SK-N-SH treated with all-trans-retinoic acid at 6 μM for 48 hours (cell line): ENCODE data around the gene LRRC4.

Experiments used
- ATAC-seq: fragments of 200-7000 bp; cut with Tn5 transposase; 3 replicates; pipeline ENCODE4 v1.9.1; 2020; ENCODE audit warnings: mild to moderate bottlenecking, moderate library complexity
- ARNTL ChIP-seq: fragments of 450-650 bp; formaldehyde crosslinking; IDR thresholded peaks from 2 replicates; pipeline ENCODE4 v1.5.0; 2020; ENCODE audit warnings: low read depth, mild to moderate bottlenecking, moderate library complexity, borderline replicate concordance
- BACH2 ChIP-seq: fragments of 250-450 bp; sonication (Bioruptor Pico); IDR thresholded peaks from 2 replicates; pipeline ENCODE4 v1.9.0; 2021; ENCODE audit warnings: mild to moderate bottlenecking, borderline replicate concordance
- CREB5 ChIP-seq: fragments of 250-450 bp; sonication (Bioruptor Pico); IDR thresholded peaks from 2 replicates; pipeline ENCODE4 v1.5.1; 2020; ENCODE audit warnings: low read depth, mild to moderate bottlenecking, moderate library complexity
- CSDC2 ChIP-seq: fragments of 250-450 bp; sonication (Bioruptor Pico); IDR thresholded peaks from 2 replicates; pipeline ENCODE4 v1.5.0; 2020; ENCODE audit warnings: mild to moderate bottlenecking, moderate library complexity
- CSRNP3 ChIP-seq: fragments of 250-450 bp; sonication (Bioruptor Pico); IDR thresholded peaks from 2 replicates; pipeline ENCODE4 v1.5.1; 2021; ENCODE audit warnings: mild to moderate bottlenecking, moderate library complexity
- ESRRG ChIP-seq: fragments of 250-450 bp; sonication (Bioruptor Pico); IDR thresholded peaks from 2 replicates; pipeline ENCODE4 v1.6.1; 2021; ENCODE audit warnings: mild to moderate bottlenecking
- GLIS3 ChIP-seq: fragments of 250-450 bp; sonication (Bioruptor Pico); IDR thresholded peaks from 2 replicates; pipeline ENCODE4 v1.5.0; 2020; ENCODE audit warnings: mild to moderate bottlenecking, moderate library complexity
- ISL1 ChIP-seq: fragments of 250-450 bp; sonication (Bioruptor Pico); IDR thresholded peaks from 2 replicates; pipeline ENCODE4 v2.1.2; 2022; ENCODE audit warnings: mild to moderate bottlenecking, moderate library complexity
- OSR1 ChIP-seq: fragments of 250-450 bp; sonication (Bioruptor Pico); IDR thresholded peaks from 2 replicates; pipeline ENCODE4 v1.8.0; 2022; ENCODE audit warnings: moderate library complexity, mild to moderate bottlenecking, inconsistent platforms
- PATZ1 ChIP-seq: fragments of 250-450 bp; sonication (Bioruptor Pico); IDR thresholded peaks from 2 replicates; pipeline ENCODE4 v1.8.0; 2020; ENCODE audit warnings: mild to moderate bottlenecking, moderate library complexity, borderline replicate concordance
- POU6F1 ChIP-seq: fragments of 250-450 bp; sonication (Bioruptor Pico); IDR thresholded peaks from 2 replicates; pipeline ENCODE4 v1.8.0; 2021; ENCODE audit warnings: low read depth, mild to moderate bottlenecking, moderate library complexity, borderline replicate concordance
- RARB ChIP-seq: fragments of 250-450 bp; sonication (Bioruptor Pico); IDR thresholded peaks from 2 replicates; pipeline ENCODE4 v1.8.0; 2021; ENCODE audit warnings: mild to moderate bottlenecking, moderate library complexity
- SNAI2 ChIP-seq: fragments of 250-450 bp; sonication (Bioruptor Pico); IDR thresholded peaks from 2 replicates; pipeline ENCODE4 v1.5.0; 2020; ENCODE audit warnings: mild to moderate bottlenecking, moderate library complexity
- TCF4 ChIP-seq: fragments of 250-450 bp; sonication (Bioruptor Pico); IDR thresholded peaks from 2 replicates; pipeline ENCODE4 v1.8.0; 2021; ENCODE audit warnings: mild to moderate bottlenecking, moderate library complexity, borderline replicate concordance
- TOX ChIP-seq: fragments of 250-450 bp; sonication (Bioruptor Pico); IDR thresholded peaks from 2 replicates; pipeline ENCODE4 v1.8.0; 2021; ENCODE audit warnings: mild to moderate bottlenecking, moderate library complexity, borderline replicate concordance
- TSHZ2 ChIP-seq: fragments of 250-450 bp; sonication (Bioruptor Pico); IDR thresholded peaks from 2 replicates; pipeline ENCODE4 v1.5.0; 2020; ENCODE audit warnings: mild to moderate bottlenecking, moderate library complexity
- ZC3H10 ChIP-seq: fragments of 250-450 bp; sonication (Bioruptor Pico); IDR thresholded peaks from 2 replicates; pipeline ENCODE4 v1.5.1; 2021; ENCODE audit warnings: mild to moderate bottlenecking, moderate library complexity
- ZFP3 ChIP-seq: fragments of 250-450 bp; sonication (Bioruptor Pico); IDR thresholded peaks from 2 replicates; pipeline ENCODE4 v1.5.0; 2020; ENCODE audit warnings: mild to moderate bottlenecking, moderate library complexity
- ZFP30 ChIP-seq: fragments of 450-650 bp; formaldehyde crosslinking; IDR thresholded peaks from 2 replicates; pipeline ENCODE4 v1.5.0; 2022; ENCODE audit warnings: mild to moderate bottlenecking, moderate library complexity
- ZNF565 ChIP-seq: fragments of 450-650 bp; formaldehyde crosslinking; conservative IDR thresholded peaks from 2 replicates; pipeline ENCODE4 v1.5.0; 2020; ENCODE audit warnings: low read depth, mild to moderate bottlenecking, moderate library complexity
- ZNF70 ChIP-seq: fragments of 450-650 bp; formaldehyde crosslinking; IDR thresholded peaks from 2 replicates; pipeline ENCODE4 v1.5.0; 2020; ENCODE audit warnings: mild to moderate bottlenecking, moderate library complexity
- ZNF8 ChIP-seq: fragments of 450-650 bp; formaldehyde crosslinking; IDR thresholded peaks from 2 replicates; pipeline ENCODE4 v1.5.0; 2020; ENCODE audit warnings: mild to moderate bottlenecking, moderate library complexity

Gene LRRC4

GRCh38 chr7:128035712-128036111 lies 4.5 kb upstream of the LRRC4 start:
- peak; percentile 67 for ATAC-seq

GRCh38 chr7:128034825-128035224 lies 3.6 kb upstream of the LRRC4 start:
- no peak for TF ChIP-seq OSR1
- TF ChIP-seq ZNF8 (CRISPR knock-in tag), result no peak
- no peak for TF ChIP-seq ZFP3 (CRISPR knock-in tag)
- no peak for TF ChIP-seq CREB5 (CRISPR knock-in tag)
- no peak for TF ChIP-seq TOX (CRISPR knock-in tag)
- no peak for TF ChIP-seq BACH2 (CRISPR knock-in tag)
- TF ChIP-seq POU6F1 (CRISPR knock-in tag), result no peak
- ATAC-seq, result no peak

More at GRCh38 chr7:128035712-128036111, 4.5 kb upstream of the LRRC4 start:
- no peak for TF ChIP-seq ZC3H10 (CRISPR knock-in tag)
- no peak for TF ChIP-seq ZNF565 (CRISPR knock-in tag)
- no peak for TF ChIP-seq OSR1
- no peak for TF ChIP-seq ZNF8 (CRISPR knock-in tag)
- TF ChIP-seq RARB (CRISPR knock-in tag), result no peak
- TF ChIP-seq PATZ1 (CRISPR knock-in tag), result no peak
- no peak for TF ChIP-seq GLIS3 (CRISPR knock-in tag)
- no peak for TF ChIP-seq TOX (CRISPR knock-in tag)
- TF ChIP-seq CSRNP3 (CRISPR knock-in tag), result no peak
- TF ChIP-seq ESRRG (CRISPR knock-in tag), result no peak
- no peak for TF ChIP-seq TCF4 (CRISPR knock-in tag)
- TF ChIP-seq SNAI2, result no peak
- TF ChIP-seq ZFP30 (CRISPR knock-in tag), result no peak
- TF ChIP-seq ZNF70 (CRISPR knock-in tag), result no peak
- TF ChIP-seq BACH2 (CRISPR knock-in tag), result no peak
- TF ChIP-seq ARNTL (CRISPR knock-in tag), result no peak
- TF ChIP-seq CSDC2 (CRISPR knock-in tag), result no peak

GRCh38 chr7:128033246-128033645 lies 2.0 kb upstream of the LRRC4 start:
- no peak for ATAC-seq
- TF ChIP-seq BACH2 (CRISPR knock-in tag) (no peak), CREB5 (CRISPR knock-in tag) (no peak), RARB (CRISPR knock-in tag) (no peak), ZNF8 (CRISPR knock-in tag) (no peak), ISL1 (CRISPR knock-in tag) (no peak), ESRRG (CRISPR knock-in tag) (no peak)

GRCh38 chr7:128032605-128033235 lies 1.5 kb upstream of the LRRC4 start:
- TF ChIP-seq TSHZ2 (CRISPR knock-in tag) (no peak), ZFP3 (CRISPR knock-in tag) (no peak), CSDC2 (CRISPR knock-in tag) (no peak), TCF4 (CRISPR knock-in tag) (no peak), ARNTL (CRISPR knock-in tag) (no peak), TOX (CRISPR knock-in tag) (no peak), ZNF8 (CRISPR knock-in tag) (no peak)

More at GRCh38 chr7:128032605-128033235, 1.5 kb upstream of the LRRC4 start:
- no peak for ATAC-seq
